Glutamatergic neuron (in vitro differentiated cells): ENCODE data around the gene AASS. TPM values are rescaled to one million over a fixed set of nuclear protein-coding genes. Genes with fewer than 3 reads are reported as not detected.

Experiments
- DNase-seq: peaks from one replicate; pipeline ENCODE4 v3.0.0; 2022
- H3K27ac Mint-ChIP-seq: one replicate; pipeline ENCODE4 v1.8.0; 2020; ENCODE audit warnings: mild to moderate bottlenecking, mixed read lengths, inconsistent platforms; ENCODE audit not compliant: unreplicated experiment
- H3K27me3 Mint-ChIP-seq: one replicate; pipeline ENCODE4 v1.8.0; 2020; ENCODE audit warnings: mild to moderate bottlenecking, moderate library complexity, mixed read lengths, inconsistent platforms; ENCODE audit not compliant: unreplicated experiment
- H3K36me3 Mint-ChIP-seq: one replicate; pipeline ENCODE4 v1.8.0; 2020; ENCODE audit warnings: mild to moderate bottlenecking, mixed read lengths, inconsistent platforms; ENCODE audit not compliant: unreplicated experiment
- H3K4me1 Mint-ChIP-seq: one replicate; pipeline ENCODE4 v1.8.0; 2020; ENCODE audit warnings: mild to moderate bottlenecking, low read depth, mixed read lengths, inconsistent platforms; ENCODE audit not compliant: unreplicated experiment
- H3K4me3 Mint-ChIP-seq: one replicate; pipeline ENCODE4 v1.8.0; 2020; ENCODE audit warnings: mild to moderate bottlenecking, mixed read lengths, inconsistent platforms; ENCODE audit not compliant: unreplicated experiment
- H3K9me3 Mint-ChIP-seq: one replicate; pipeline ENCODE4 v1.8.0; 2020; ENCODE audit warnings: mild to moderate bottlenecking, moderate library complexity, mixed read lengths, inconsistent platforms; ENCODE audit not compliant: unreplicated experiment
- total RNA-seq: library from RNA; stranded (reverse); fragmentation: NEBNext Ultra II Directional; extraction: Animal tissue kit (Norgen Biotek cat#: 25700); gene quantifications from one replicate; pipeline ENCODE4 v1.2.1, GENCODE V29; 2021; ENCODE audit not compliant: unreplicated experiment
- TF ChIP-seq, protein P1 (sequence below): fragments of 200-600 bp; sonication (generic); IDR thresholded peaks from one replicate; pipeline ENCODE4 v1.5.0; 2021; ENCODE audit not compliant: partially characterized antibody, unreplicated experiment

AASS gene
- total RNA-seq, 1 donor from 2014 or later = 37.0 TPM

- TF ChIP-seq, protein P1, sequence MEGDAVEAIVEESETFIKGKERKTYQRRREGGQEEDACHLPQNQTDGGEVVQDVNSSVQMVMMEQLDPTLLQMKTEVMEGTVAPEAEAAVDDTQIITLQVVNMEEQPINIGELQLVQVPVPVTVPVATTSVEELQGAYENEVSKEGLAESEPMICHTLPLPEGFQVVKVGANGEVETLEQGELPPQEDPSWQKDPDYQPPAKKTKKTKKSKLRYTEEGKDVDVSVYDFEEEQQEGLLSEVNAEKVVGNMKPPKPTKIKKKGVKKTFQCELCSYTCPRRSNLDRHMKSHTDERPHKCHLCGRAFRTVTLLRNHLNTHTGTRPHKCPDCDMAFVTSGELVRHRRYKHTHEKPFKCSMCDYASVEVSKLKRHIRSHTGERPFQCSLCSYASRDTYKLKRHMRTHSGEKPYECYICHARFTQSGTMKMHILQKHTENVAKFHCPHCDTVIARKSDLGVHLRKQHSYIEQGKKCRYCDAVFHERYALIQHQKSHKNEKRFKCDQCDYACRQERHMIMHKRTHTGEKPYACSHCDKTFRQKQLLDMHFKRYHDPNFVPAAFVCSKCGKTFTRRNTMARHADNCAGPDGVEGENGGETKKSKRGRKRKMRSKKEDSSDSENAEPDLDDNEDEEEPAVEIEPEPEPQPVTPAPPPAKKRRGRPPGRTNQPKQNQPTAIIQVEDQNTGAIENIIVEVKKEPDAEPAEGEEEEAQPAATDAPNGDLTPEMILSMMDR = no peak
- Mint-ChIP-seq H3K36me3 (no peaks in the 10 kb centered on the region), H3K4me1 (peaks cover 3% of the 10 kb centered on the region), H3K27ac (no peak overlapping the region), H3K9me3 (no peaks in the 10 kb centered on the region), H3K4me3 (no peak overlapping the region), H3K27me3 (no peaks in the 10 kb centered on the region)
- no peak for DNase-seq
Observed at GRCh38 chr7:122068999-122069398, 75.0 kb downstream of the AASS start.

GRCh38 chr7:122068046-122068445 is 76.0 kb downstream of the AASS start:
- Mint-ChIP-seq H3K4me3 (no peak overlapping the region), H3K4me1 (peaks cover 3% of the 10 kb centered on the region), H3K27me3 (no peaks in the 10 kb centered on the region), H3K9me3 (no peaks in the 10 kb centered on the region), H3K36me3 (no peaks in the 10 kb centered on the region), H3K27ac (no peak overlapping the region)
- no peak for DNase-seq
- TF ChIP-seq, protein P1 = no peak

DNA sequence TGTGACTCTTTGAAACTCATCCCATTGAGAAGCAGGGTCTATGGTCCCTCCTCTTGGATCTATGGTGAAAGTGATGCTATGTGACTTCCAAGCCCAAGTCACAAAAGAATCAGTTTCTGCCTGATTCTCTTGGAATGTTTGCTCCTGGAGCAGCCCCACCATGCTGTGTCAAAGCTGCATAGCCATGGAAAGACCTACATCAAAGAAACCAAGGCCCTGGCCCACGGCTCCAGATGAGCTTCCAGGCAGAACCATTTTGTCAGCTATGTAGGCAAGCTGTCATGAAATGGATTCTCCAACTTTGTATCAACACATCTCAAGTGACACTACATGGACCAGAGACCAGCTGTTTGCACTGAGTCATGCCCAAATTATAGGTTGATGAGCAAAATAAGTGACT is 77.0 kb downstream of the AASS start:
- Mint-ChIP-seq H3K36me3 (no peaks in the 10 kb centered on the region), H3K9me3 (no peaks in the 10 kb centered on the region), H3K27ac (no peak overlapping the region), H3K4me1 (peaks cover 3% of the 10 kb centered on the region), H3K4me3 (no peak overlapping the region), H3K27me3 (no peaks in the 10 kb centered on the region)
- DNase-seq = no peak
- TF ChIP-seq, protein P1 = no peak

- DNase-seq = no peak
- H3K27me3 Mint-ChIP-seq = no peaks in the 10 kb centered on the region
- H3K9me3 Mint-ChIP-seq = no peaks in the 10 kb centered on the region
- TF ChIP-seq, protein P1 = no peak
- H3K4me1 Mint-ChIP-seq = peaks cover 3% of the 10 kb centered on the region
- no peak overlapping the region for H3K4me3 Mint-ChIP-seq
- no peak overlapping the region for H3K27ac Mint-ChIP-seq
- H3K36me3 Mint-ChIP-seq = no peaks in the 10 kb centered on the region
Observed at GRCh38 chr7:122064971-122065370, 79.1 kb downstream of the AASS start.

- no peak overlapping the region for H3K4me3 Mint-ChIP-seq
- H3K4me1 Mint-ChIP-seq = no peaks in the 10 kb centered on the region
- H3K36me3 Mint-ChIP-seq = no peaks in the 10 kb centered on the region
- H3K9me3 Mint-ChIP-seq = no peaks in the 10 kb centered on the region
- H3K27ac Mint-ChIP-seq = no peak overlapping the region
- DNase-seq = no peak
- H3K27me3 Mint-ChIP-seq = no peaks in the 10 kb centered on the region
- TF ChIP-seq, protein P1 = no peak
Observed at GRCh38 chr7:122063146-122063545, 80.9 kb downstream of the AASS start.
